ENCODE data around the gene TMSB4X. TPM values are rescaled to one million over a fixed set of nuclear protein-coding genes. Genes with fewer than 3 reads are reported as not detected.

TMSB4X gene
- total RNA-seq, 1 donor from 2014 or later: 2,924 TPM

DNA sequence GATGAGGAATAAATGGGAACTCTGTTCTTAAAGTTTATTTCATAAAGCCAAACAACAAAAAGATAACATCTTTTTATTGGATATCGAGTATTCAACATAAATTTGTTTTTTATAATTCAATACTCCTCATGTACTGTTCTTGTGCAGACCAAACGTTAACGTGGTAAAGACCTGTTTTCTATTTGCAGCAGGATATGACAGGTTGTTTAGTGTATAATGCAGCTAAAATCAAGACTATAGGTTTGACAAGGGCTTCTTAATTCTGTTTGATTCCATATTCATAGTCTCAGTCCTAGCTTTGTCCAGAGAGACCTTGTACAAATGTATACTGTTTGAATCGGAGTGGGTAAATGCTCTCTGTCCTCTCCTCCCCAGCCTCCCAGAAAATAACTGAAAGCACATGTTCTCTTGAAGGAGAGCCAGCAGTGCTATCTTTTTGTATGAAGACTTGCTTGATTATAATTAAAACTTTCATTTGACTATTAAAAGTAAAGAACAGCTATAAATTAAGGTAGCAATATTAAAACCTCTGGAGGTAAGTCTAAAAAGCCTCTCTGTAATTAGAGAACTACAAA is 17.7 kb downstream of the TMSB4X start:
- Mint-ChIP-seq H3K27me3 (ENCODE audit: unreplicated experiment) (no peaks in the 10 kb centered on the region), H3K4me1 (ENCODE audit: unreplicated experiment) (peaks cover 21% of the 10 kb centered on the region), H3K9me3 (ENCODE audit: unreplicated experiment) (no peaks in the 10 kb centered on the region), H3K4me3 (ENCODE audit: unreplicated experiment) (no peak overlapping the region), H3K27ac (ENCODE audit: unreplicated experiment) (no peak overlapping the region), H3K36me3 (ENCODE audit: unreplicated experiment) (no peaks in the 10 kb centered on the region)
- no peak for DNase-seq (ENCODE audit: extremely low spot score, unreplicated experiment)
- TF ChIP-seq, protein P1, sequence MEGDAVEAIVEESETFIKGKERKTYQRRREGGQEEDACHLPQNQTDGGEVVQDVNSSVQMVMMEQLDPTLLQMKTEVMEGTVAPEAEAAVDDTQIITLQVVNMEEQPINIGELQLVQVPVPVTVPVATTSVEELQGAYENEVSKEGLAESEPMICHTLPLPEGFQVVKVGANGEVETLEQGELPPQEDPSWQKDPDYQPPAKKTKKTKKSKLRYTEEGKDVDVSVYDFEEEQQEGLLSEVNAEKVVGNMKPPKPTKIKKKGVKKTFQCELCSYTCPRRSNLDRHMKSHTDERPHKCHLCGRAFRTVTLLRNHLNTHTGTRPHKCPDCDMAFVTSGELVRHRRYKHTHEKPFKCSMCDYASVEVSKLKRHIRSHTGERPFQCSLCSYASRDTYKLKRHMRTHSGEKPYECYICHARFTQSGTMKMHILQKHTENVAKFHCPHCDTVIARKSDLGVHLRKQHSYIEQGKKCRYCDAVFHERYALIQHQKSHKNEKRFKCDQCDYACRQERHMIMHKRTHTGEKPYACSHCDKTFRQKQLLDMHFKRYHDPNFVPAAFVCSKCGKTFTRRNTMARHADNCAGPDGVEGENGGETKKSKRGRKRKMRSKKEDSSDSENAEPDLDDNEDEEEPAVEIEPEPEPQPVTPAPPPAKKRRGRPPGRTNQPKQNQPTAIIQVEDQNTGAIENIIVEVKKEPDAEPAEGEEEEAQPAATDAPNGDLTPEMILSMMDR (IDR thresholded peaks at IDR 0.05): no peak

DNA sequence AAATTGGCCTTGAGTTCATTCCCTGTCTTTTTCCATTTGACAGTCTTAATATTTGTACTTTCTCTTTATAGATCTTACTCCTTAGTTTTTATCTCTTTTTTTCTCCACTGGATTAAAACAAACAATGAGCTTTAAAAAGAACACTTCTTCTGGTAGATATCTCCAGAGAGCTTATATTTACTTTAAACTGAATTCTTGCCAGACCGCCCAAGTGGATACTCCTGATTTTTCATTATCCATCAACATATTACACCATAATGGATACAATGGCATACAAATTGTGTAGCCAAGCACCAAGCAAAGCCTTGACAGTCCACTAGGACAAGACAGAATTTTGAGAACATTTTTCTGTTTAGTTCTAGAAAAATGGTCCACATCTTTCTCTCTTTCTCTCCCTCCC is 18.9 kb downstream of the TMSB4X start:
- Mint-ChIP-seq H3K27ac (ENCODE audit: unreplicated experiment) (no peak overlapping the region), H3K4me3 (ENCODE audit: unreplicated experiment) (no peak overlapping the region), H3K4me1 (ENCODE audit: unreplicated experiment) (peaks cover 23% of the 10 kb centered on the region), H3K36me3 (ENCODE audit: unreplicated experiment) (no peaks in the 10 kb centered on the region), H3K27me3 (ENCODE audit: unreplicated experiment) (no peaks in the 10 kb centered on the region), H3K9me3 (ENCODE audit: unreplicated experiment) (no peaks in the 10 kb centered on the region)
- DNase-seq (ENCODE audit: extremely low spot score, unreplicated experiment): no peak
- TF ChIP-seq, protein P1 (IDR thresholded peaks at IDR 0.05): no peak

DNA sequence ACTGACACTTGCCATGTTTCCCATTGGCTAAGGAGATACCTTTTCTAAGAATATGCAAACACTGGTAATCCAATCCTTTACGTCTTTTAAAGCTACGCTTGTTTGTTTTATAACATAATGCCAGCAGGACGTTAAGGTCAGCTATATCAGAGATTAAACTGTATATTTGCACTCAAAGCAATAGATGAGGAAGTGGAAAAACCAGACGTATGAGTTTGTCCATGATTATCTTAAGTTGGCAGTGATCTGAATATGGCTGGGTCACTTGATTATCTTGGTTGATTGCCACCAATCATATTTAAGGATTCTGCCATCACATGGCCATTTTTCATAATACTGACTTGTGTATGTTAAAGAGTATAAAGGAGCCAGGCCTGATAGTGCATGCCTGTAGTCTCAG is 19.4 kb downstream of the TMSB4X start:
- DNase-seq (ENCODE audit: extremely low spot score, unreplicated experiment): no peak
- H3K27me3 Mint-ChIP-seq (ENCODE audit: unreplicated experiment): no peaks in the 10 kb centered on the region
- H3K4me3 Mint-ChIP-seq (ENCODE audit: unreplicated experiment): no peak overlapping the region
- peaks cover 18% of the 10 kb centered on the region for H3K4me1 Mint-ChIP-seq (ENCODE audit: unreplicated experiment)
- TF ChIP-seq, protein P1 (IDR thresholded peaks at IDR 0.05): no peak
- H3K9me3 Mint-ChIP-seq (ENCODE audit: unreplicated experiment): no peaks in the 10 kb centered on the region
- no peak overlapping the region for H3K27ac Mint-ChIP-seq (ENCODE audit: unreplicated experiment)
- no peaks in the 10 kb centered on the region for H3K36me3 Mint-ChIP-seq (ENCODE audit: unreplicated experiment)

DNA sequence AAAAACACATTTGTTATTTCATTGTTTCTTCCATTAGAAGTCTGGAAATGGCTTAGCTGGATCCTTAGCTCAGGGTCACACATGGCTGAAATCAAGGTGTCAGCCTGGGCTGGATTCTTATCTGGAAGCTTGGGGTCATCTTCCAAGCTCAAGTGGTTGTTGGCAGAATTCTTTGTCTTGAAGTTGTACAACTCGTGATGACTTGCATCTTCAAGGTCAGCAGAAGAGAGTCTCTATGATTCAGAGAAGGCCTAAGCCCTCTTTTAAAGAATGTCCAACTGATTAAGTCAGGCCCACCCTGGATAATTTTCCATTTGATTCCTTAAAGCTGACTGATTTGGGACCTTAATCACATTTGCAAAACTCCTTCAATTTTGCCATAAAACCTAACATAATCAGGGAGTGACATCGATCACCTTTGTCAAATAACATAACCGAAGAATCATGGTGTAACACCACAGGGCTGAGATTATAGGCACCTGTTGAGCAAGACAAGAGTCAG is 22.1 kb downstream of the TMSB4X start:
- no peak for DNase-seq (ENCODE audit: extremely low spot score, unreplicated experiment)
- H3K4me3 Mint-ChIP-seq (ENCODE audit: unreplicated experiment): no peak overlapping the region
- no peaks in the 10 kb centered on the region for H3K9me3 Mint-ChIP-seq (ENCODE audit: unreplicated experiment)
- no peaks in the 10 kb centered on the region for H3K36me3 Mint-ChIP-seq (ENCODE audit: unreplicated experiment)
- H3K4me1 Mint-ChIP-seq (ENCODE audit: unreplicated experiment): peaks cover 33% of the 10 kb centered on the region
- no peaks in the 10 kb centered on the region for H3K27me3 Mint-ChIP-seq (ENCODE audit: unreplicated experiment)
- TF ChIP-seq, protein P1 (IDR thresholded peaks at IDR 0.05): no peak
- no peak overlapping the region for H3K27ac Mint-ChIP-seq (ENCODE audit: unreplicated experiment)

DNA sequence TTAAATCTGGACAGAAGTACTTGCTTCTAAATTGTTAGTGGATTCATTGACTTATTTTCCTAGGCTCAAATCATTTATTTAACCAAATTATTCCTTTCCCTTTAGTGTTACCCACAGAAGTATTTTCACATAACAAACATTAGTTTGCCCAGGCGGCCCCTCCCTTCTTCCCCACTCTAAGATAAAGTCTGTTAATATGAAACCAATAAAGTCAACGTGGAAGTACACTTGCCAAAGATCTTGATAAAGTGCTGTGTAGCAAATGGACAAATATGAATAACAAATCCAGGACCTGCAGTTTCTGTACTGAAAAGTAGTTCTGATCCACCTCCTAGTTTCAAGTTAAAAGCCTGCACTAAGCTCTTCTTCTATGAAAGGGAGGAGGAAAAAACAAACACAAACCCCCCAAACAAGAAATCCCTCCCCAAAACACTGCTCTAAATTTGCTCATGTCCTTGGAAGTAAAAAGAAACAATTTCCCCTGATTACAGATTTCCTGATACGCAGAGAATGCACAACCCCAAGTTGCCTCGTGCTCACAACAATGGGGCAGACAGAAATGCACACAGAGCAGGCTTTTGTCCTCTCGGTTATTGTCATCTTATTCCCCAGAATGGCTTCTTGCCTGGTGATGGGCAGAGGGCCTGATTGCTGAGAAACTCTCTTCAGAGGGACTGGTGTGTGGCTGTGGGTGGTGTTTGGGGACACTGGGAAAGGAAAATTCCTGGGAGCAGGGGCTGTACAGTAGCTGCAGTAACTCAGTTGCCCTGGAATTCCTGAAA is 23.2 kb downstream of the TMSB4X start:
- Mint-ChIP-seq H3K9me3 (ENCODE audit: unreplicated experiment) (no peaks in the 10 kb centered on the region), H3K27ac (ENCODE audit: unreplicated experiment) (no peak overlapping the region), H3K27me3 (ENCODE audit: unreplicated experiment) (no peaks in the 10 kb centered on the region), H3K4me1 (ENCODE audit: unreplicated experiment) (peaks cover 31% of the 10 kb centered on the region), H3K4me3 (ENCODE audit: unreplicated experiment) (no peak overlapping the region), H3K36me3 (ENCODE audit: unreplicated experiment) (no peaks in the 10 kb centered on the region)
- no peak for DNase-seq (ENCODE audit: extremely low spot score, unreplicated experiment)
- TF ChIP-seq, protein P1 (IDR thresholded peaks at IDR 0.05): no peak

Measured in osteocyte (in vitro differentiated cells).